Kidney (tissue), 19 donors: Measurements from ENCODE around the gene POTEJ. TPM values are rescaled to one million over a fixed set of nuclear protein-coding genes. Genes with fewer than 3 reads are reported as not detected.
"Not testable (repeated sequence)": the region's sequence is repeated elsewhere in the genome, so short reads cannot be mapped to it uniquely, and the experiment has no call there.

Source experiments
- DNase-seq, 5 donors: peaks; one replicate each; pipeline ENCODE4 v3.0.0-alpha.2; 2013 to 2020
- FAIRE-seq: peaks from 2 replicates; lab custom pipeline; 2012; peaks lifted over from hg19 to GRCh38; lab: Jason Lieb, UNC
- H3K27ac ChIP-seq, 2 donors: one replicate each; pipeline ENCODE4 v1.7.0; 2013; ENCODE audit warnings: low read depth in 2 of 2, low read length in 2 of 2, inconsistent platforms in 1 of 2
- H3K27me3 ChIP-seq: one replicate; pipeline ENCODE4 v1.7.1; 2013; ENCODE audit warnings: low read length, inconsistent platforms; ENCODE audit not compliant: control insufficient read depth, insufficient read depth
- H3K36me3 ChIP-seq, 3 donors: one replicate each; pipeline versions ENCODE4 v1.7.0 to v1.7.1; 2013; ENCODE audit warnings: low read length in 3 of 3, control low read depth in 1 of 3, inconsistent platforms in 1 of 3; ENCODE audit not compliant: insufficient read depth in 3 of 3, control insufficient read depth in 2 of 3
- H3K4me1 ChIP-seq, 3 donors: one replicate each; pipeline versions ENCODE4 v1.7.0 to v1.7.1; 2013; ENCODE audit warnings: low read length in 3 of 3, inconsistent platforms in 1 of 3, low read depth in 1 of 3; ENCODE audit not compliant: control insufficient read depth in 2 of 3, insufficient read depth in 2 of 3
- H3K4me3 ChIP-seq, 3 donors: one replicate each; pipeline versions ENCODE4 v1.7.0 to v1.8.1; 2013; ENCODE audit warnings: low read length in 3 of 3, control low read depth in 1 of 3, inconsistent platforms in 1 of 3
- H3K9ac ChIP-seq, 3 donors: one replicate each; pipeline versions ENCODE4 v1.7.0 to v1.7.1; 2013; ENCODE audit warnings: low read length in 3 of 3, control low read depth in 1 of 3, inconsistent platforms in 1 of 3
- H3K9me3 ChIP-seq, 3 donors: one replicate each; pipeline versions ENCODE4 v1.7.0 to v1.7.1; 2013; ENCODE audit warnings: low read length in 3 of 3, control low read depth in 1 of 3, inconsistent platforms in 1 of 3; ENCODE audit not compliant: control insufficient read depth in 2 of 3, insufficient read depth in 1 of 3
- intact Hi-C: fragments of 100-400 bp; cut with DNase I; formaldehyde crosslinking; loops from one replicate; pipeline ENCODE4 v1.11.1; 2022
- long read RNA-seq, 10 donors: library from polyadenylated mRNA in 1 of 10; unstranded in 1 of 10; transcript quantifications; one replicate each; pipeline ENCODE4 v2.0.0 and lab custom pipeline, GENCODE V29; 2021 to 2026
- polyA plus RNA-seq: library from polyadenylated mRNA; stranded (reverse); fragments of 350-450 nt; fragmentation: Illumina TruSeq; extraction: RNeasy Lipid Tissue Mini Kit (QIAGEN cat#74804); gene quantifications from one replicate; pipeline ENCODE4 v1.2.3, GENCODE V29; 2014; ENCODE audit warnings: low read depth, low replicate concordance; ENCODE audit not compliant: insufficient read depth
- total RNA-seq: library from RNA; stranded (reverse); fragmentation: NEBNext Ultra II Directional; extraction: Animal tissue kit (Norgen Biotek cat#: 25700); gene quantifications from one replicate; pipeline ENCODE4 v1.2.1, GENCODE V29; 2021
- donor health status: control.
- donor health status: control.
- donor health status: DM: yes; HTN: yes; CAD: no.
- donor health status: Normal renal cell carcinoma (clear cell type).

Gene POTEJ
- not detected for total RNA-seq
- not detected for polyA plus RNA-seq
- long read RNA-seq, donor 1: 0 reads
- long read RNA-seq, donor 2: 0 reads
- long read RNA-seq, donor 3: 0 reads
- long read RNA-seq, donor 4: 0 reads
- long read RNA-seq, donor 5: 0 reads
- long read RNA-seq, donor 6: 0 reads
- long read RNA-seq, donor 7: 0 reads
- long read RNA-seq, donor 8: 0 reads
- long read RNA-seq, donor 9: 0 reads
- long read RNA-seq, donor 10, partial matches to known transcripts: 0 of 5 reads
- long read RNA-seq, donor 10, other reads (novel, unspliced or antisense): 5 of 5 reads

DNA sequence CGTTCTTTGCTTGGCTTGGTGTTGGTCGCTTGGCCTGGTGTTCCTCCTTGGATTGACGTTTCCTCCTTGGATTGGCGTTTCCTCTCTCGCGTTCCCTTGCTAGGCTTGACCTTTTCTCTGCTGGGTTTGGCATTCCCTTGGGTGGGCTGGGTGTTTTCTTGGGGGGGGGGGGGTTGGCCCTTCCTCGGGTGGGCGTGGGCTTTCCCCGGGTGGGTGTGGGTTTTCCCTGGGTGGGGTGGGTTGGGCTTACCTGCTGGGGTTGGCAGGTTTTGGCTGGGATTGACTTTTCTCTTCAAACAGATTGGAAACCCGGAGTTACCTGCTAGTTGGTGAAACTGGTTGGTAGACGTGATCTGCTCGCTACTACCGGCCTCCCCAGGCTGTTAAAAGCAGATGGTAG, at the start of gene POTEJ:
Gene POTEJ (plus strand): TSS at position 301 of the 400 bp plus-strand sequence. CDS start 93 bp downstream, at position 394.
- H3K36me3 ChIP-seq, H3K9ac ChIP-seq, H3K4me1 ChIP-seq, H3K9me3 ChIP-seq, FAIRE-seq, H3K27me3 ChIP-seq, H3K27ac ChIP-seq, DNase-seq, intact Hi-C loops, H3K4me3 ChIP-seq: not testable (repeated sequence)

GRCh38 chr2:130566165-130566564, 45.1 kb upstream of the POTEJ start:
- H3K9me3 ChIP-seq, H3K9ac ChIP-seq, H3K4me1 ChIP-seq, H3K27me3 ChIP-seq, intact Hi-C loops, H3K36me3 ChIP-seq, H3K27ac ChIP-seq, FAIRE-seq, DNase-seq, H3K4me3 ChIP-seq: not testable (repeated sequence)

- H3K27me3 ChIP-seq, H3K27ac ChIP-seq, H3K36me3 ChIP-seq, intact Hi-C loops, H3K4me3 ChIP-seq, H3K4me1 ChIP-seq, H3K9me3 ChIP-seq, H3K9ac ChIP-seq, FAIRE-seq, DNase-seq: not testable (repeated sequence)
Measured at GRCh38 chr2:130571929-130572328, 39.3 kb upstream of the POTEJ start.

DNA sequence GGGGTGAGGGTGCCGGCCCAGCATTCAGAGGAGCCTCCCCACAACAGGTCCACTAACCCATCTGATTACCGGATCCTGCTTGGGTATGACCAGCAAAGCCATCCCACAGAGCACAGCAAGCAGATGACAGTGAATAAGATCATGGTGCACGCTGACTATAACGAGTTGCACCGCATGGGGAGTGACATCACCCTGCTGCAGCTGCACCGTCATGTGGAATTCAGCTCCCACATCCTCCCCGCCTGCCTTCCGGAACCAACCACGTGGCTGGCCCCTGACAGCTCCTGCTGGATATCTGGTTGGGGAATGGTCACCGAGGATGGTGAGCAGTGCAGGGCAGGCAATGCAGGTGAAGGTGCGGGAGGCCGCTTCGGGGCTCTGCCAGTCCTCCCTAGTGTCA, 37.0 kb upstream of the POTEJ start:
- FAIRE-seq: not testable (repeated sequence)

GRCh38 chr2:130576209-130576784, 34.9 kb upstream of the POTEJ start:
- not testable (repeated sequence) for FAIRE-seq, H3K36me3 ChIP-seq

More for the DNA sequence above, 37.0 kb upstream of the POTEJ start:
- H3K4me3 ChIP-seq, H3K36me3 ChIP-seq, H3K27ac ChIP-seq, H3K9ac ChIP-seq, H3K27me3 ChIP-seq, H3K9me3 ChIP-seq, intact Hi-C loops, H3K4me1 ChIP-seq: not testable (repeated sequence)
- peak in 1 of 5 donors; percentile 24 for DNase-seq

DNA sequence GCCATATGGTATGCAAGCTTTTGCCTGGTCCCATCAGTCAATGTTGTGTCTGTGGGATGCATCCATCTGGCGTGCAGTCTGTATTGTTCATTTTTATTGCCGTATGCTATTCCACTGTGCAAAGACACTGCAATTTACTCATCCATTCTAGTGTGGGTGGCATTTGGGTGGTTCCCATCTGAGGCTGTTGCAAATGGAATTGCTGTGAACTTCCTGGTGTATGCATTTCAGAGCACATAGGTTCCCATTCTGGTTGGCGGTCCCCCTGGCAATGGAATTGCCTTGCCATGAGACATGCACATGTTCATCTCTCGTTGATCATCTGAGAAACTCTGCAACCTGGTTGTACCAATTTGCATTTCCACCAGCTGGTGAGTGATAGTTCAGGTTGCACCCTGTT, 33.7 kb upstream of the POTEJ start:
- H3K4me1 ChIP-seq, H3K27me3 ChIP-seq, intact Hi-C loops, FAIRE-seq, H3K27ac ChIP-seq, H3K4me3 ChIP-seq, H3K9ac ChIP-seq, DNase-seq, H3K36me3 ChIP-seq, H3K9me3 ChIP-seq: not testable (repeated sequence)

More at GRCh38 chr2:130576209-130576784, 34.9 kb upstream of the POTEJ start:
- H3K4me3 ChIP-seq, H3K27me3 ChIP-seq, H3K4me1 ChIP-seq, DNase-seq, H3K9ac ChIP-seq, intact Hi-C loops, H3K9me3 ChIP-seq, H3K27ac ChIP-seq: not testable (repeated sequence)

DNA sequence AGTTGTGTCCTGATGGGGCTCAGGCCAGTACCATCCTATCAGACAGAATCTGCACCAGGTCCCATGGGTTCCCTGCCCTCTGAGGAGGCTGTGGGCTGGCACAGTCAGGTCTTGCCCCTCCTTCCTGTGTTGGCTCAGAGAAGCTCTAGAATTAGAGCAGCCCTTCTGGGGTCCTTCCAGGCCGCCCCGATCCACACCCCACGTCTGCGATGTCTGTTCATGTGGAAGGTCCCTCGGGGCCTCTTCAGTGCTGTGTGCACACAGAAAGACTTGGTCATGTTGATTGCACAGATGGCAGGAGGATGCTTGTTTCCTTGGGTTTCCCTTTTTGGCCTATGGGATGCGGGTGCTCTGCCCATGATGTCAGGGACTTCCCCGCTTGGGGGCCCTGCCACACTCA, 32.1 kb upstream of the POTEJ start:
- DNase-seq: peak in 1 of 5 donors; percentile 26
- H3K9me3 ChIP-seq, H3K36me3 ChIP-seq, FAIRE-seq, H3K27ac ChIP-seq, H3K9ac ChIP-seq, H3K4me3 ChIP-seq, H3K27me3 ChIP-seq, intact Hi-C loops, H3K4me1 ChIP-seq: not testable (repeated sequence)

DNA sequence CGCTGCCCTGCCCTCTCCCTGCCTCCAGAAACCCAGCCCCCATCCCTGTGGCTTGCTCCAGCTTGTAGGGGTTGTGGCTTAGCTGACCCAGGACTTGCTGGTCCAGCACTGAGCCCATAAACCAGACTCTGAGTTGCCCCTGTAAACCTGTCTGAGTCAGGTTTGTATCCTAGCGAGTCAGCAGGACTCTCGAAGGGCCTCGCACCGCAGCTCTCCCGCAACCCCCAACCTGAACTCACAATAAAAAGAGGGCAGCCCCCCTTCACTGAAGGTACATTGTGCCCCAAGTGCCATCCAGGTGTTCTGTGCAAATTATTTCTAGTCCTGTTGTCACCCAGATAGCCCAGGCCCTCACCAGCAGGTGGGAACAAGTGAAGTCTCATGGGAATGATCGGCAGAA, 29.7 kb upstream of the POTEJ start:
- H3K4me3 ChIP-seq, H3K4me1 ChIP-seq, FAIRE-seq, H3K36me3 ChIP-seq, H3K9me3 ChIP-seq, H3K27ac ChIP-seq, H3K9ac ChIP-seq, H3K27me3 ChIP-seq, intact Hi-C loops: not testable (repeated sequence)
- DNase-seq: peak in 2 of 5 donors; percentile 4 to 19
